H9 (cell line): ENCODE measurements around the gene ATP6V0E1. TPM values are rescaled to one million over a fixed set of nuclear protein-coding genes. Genes with fewer than 3 reads are reported as not detected.

Experiments used
- DNase-seq: peaks from one replicate; pipeline ENCODE4 v3.0.0-alpha.2; 2017
- H2AFZ ChIP-seq: one replicate; pipeline ENCODE4 v1.6.1; 2013; ENCODE audit warnings: mild to moderate bottlenecking, low read length, control low read depth, moderate library complexity
- H2AK5ac ChIP-seq: 2 replicates; pipeline ENCODE4 v1.6.1; 2013; ENCODE audit warnings: low read length, control low read depth, mixed read lengths; ENCODE audit not compliant: insufficient read length
- H2BK120ac ChIP-seq: one replicate; pipeline ENCODE4 v1.6.1; 2013; ENCODE audit warnings: low read depth, mild to moderate bottlenecking, low read length, control low read depth, inconsistent platforms; ENCODE audit not compliant: poor library complexity, severe bottlenecking
- H2BK12ac ChIP-seq: 2 replicates; pipeline ENCODE4 v1.6.1; 2013; ENCODE audit warnings: low read length, control low read depth, mixed read lengths, low read depth; ENCODE audit not compliant: insufficient read length
- H2BK15ac ChIP-seq: 2 replicates; pipeline ENCODE4 v1.6.1; 2013; ENCODE audit warnings: low read depth, low read length, control low read depth
- H2BK20ac ChIP-seq: one replicate; pipeline ENCODE4 v1.6.1; 2013; ENCODE audit warnings: low read depth, mild to moderate bottlenecking, low read length, control low read depth, inconsistent platforms; ENCODE audit not compliant: poor library complexity, severe bottlenecking
- H2BK5ac ChIP-seq: 2 replicates; pipeline ENCODE4 v1.6.1; 2013; ENCODE audit warnings: low read length, control low read depth, mixed read lengths; ENCODE audit not compliant: insufficient read length
- H3K14ac ChIP-seq: 2 replicates; pipeline ENCODE4 v1.6.1; 2013; ENCODE audit warnings: low read length, control low read depth; ENCODE audit not compliant: insufficient read depth
- H3K18ac ChIP-seq: 2 replicates; pipeline ENCODE4 v1.6.1; 2013; ENCODE audit warnings: low read depth, mild to moderate bottlenecking, mixed read lengths, low read length, control low read depth; ENCODE audit not compliant: insufficient read length
- H3K23ac ChIP-seq: 2 replicates; pipeline ENCODE4 v1.6.1; 2013; ENCODE audit warnings: low read length, control low read depth, mixed read lengths, low read depth; ENCODE audit not compliant: insufficient read length
- H3K23me2 ChIP-seq: 2 replicates; pipeline ENCODE4 v1.6.1; 2013; ENCODE audit warnings: low read depth, mild to moderate bottlenecking, mixed read lengths, low read length, control low read depth; ENCODE audit not compliant: insufficient read length, poor library complexity, severe bottlenecking
- H3K27ac ChIP-seq: 2 replicates; pipeline ENCODE4 v1.5.1; 2013; ENCODE audit warnings: low read length, control low read depth, mixed read lengths, low read depth; ENCODE audit not compliant: insufficient read length
- H3K27me3 ChIP-seq: 2 replicates; pipeline ENCODE4 v1.6.1; 2013; ENCODE audit warnings: low read length, control low read depth, inconsistent platforms; ENCODE audit not compliant: insufficient read depth
- H3K4ac ChIP-seq: 2 replicates; pipeline ENCODE4 v1.6.1; 2013; ENCODE audit warnings: low read depth, mild to moderate bottlenecking, control low read depth, inconsistent platforms, low read length, moderate library complexity
- H3K4me1 ChIP-seq: 2 replicates; pipeline ENCODE4 v1.6.1; 2013; ENCODE audit warnings: low read length, control low read depth, inconsistent platforms; ENCODE audit not compliant: insufficient read depth
- H3K4me2 ChIP-seq: 2 replicates; pipeline ENCODE4 v1.6.1; 2013; ENCODE audit warnings: low read length, control low read depth, mixed read lengths; ENCODE audit not compliant: insufficient read length, insufficient read depth
- H3K56ac ChIP-seq: 2 replicates; pipeline ENCODE4 v1.6.1; 2013; ENCODE audit warnings: low read depth, mild to moderate bottlenecking, mixed read lengths, low read length, control low read depth; ENCODE audit not compliant: insufficient read length
- H3K79me1 ChIP-seq: 2 replicates; pipeline ENCODE4 v1.6.1; 2013; ENCODE audit warnings: low read depth, mild to moderate bottlenecking, moderate library complexity, low read length, control low read depth, inconsistent platforms; ENCODE audit not compliant: insufficient read depth, poor library complexity, severe bottlenecking
- H3K79me2 ChIP-seq: 2 replicates; pipeline ENCODE4 v1.6.1; 2013; ENCODE audit warnings: low read length, control low read depth, inconsistent platforms; ENCODE audit not compliant: insufficient read depth
- H3K9ac ChIP-seq: 2 replicates; pipeline ENCODE4 v1.6.1; 2013; ENCODE audit warnings: low read length, control low read depth, mixed read lengths; ENCODE audit not compliant: insufficient read length; ENCODE audit errors: extremely low read depth
- H3K9me3 ChIP-seq: one replicate; pipeline ENCODE4 v1.6.1; 2013; ENCODE audit warnings: low read depth, low read length, inconsistent platforms; ENCODE audit not compliant: control insufficient read depth
- H3T11ph ChIP-seq: one replicate; pipeline ENCODE4 v1.6.1; 2013; ENCODE audit warnings: mild to moderate bottlenecking, low read length, control low read depth, inconsistent platforms
- H4K20me1 ChIP-seq: one replicate; pipeline ENCODE4 v1.6.1; 2013; ENCODE audit not compliant: control insufficient read depth, insufficient read length, insufficient read depth
- H4K5ac ChIP-seq: 2 replicates; pipeline ENCODE4 v1.6.1; 2013; ENCODE audit warnings: low read depth, mild to moderate bottlenecking, mixed read lengths, low read length, control low read depth; ENCODE audit not compliant: insufficient read length
- H4K8ac ChIP-seq: replicated peaks from 2 replicates; pipeline ENCODE4 v1.6.1; 2013; ENCODE audit warnings: low read length, control low read depth, mixed read lengths, low read depth; ENCODE audit not compliant: insufficient read length
- H4K91ac ChIP-seq: 2 replicates; pipeline ENCODE4 v1.6.1; 2013; ENCODE audit warnings: low read depth, mild to moderate bottlenecking, moderate library complexity, mixed read lengths, low read length, control low read depth; ENCODE audit not compliant: insufficient read length
- H3K27ac Mint-ChIP-seq, 3 experiments: 2 replicates in 2 of 3; 3 replicates in 1 of 3; pipeline ENCODE4 v1.8.0; 2020 to 2021; ENCODE audit warnings: mixed read lengths in 3 of 3, mild to moderate bottlenecking in 1 of 3, moderate library complexity in 1 of 3
- H3K27me3 Mint-ChIP-seq: 2 replicates; pipeline ENCODE4 v1.8.0; 2021; ENCODE audit warnings: low read depth, mild to moderate bottlenecking, moderate library complexity, mixed read lengths
- H3K36me3 Mint-ChIP-seq, 3 experiments: 2 replicates in 2 of 3; 3 replicates in 1 of 3; pipeline ENCODE4 v1.8.0; 2020 to 2021; ENCODE audit warnings: low read depth in 3 of 3, mixed read lengths in 3 of 3; ENCODE audit not compliant: insufficient read depth in 1 of 3
- H3K4me1 Mint-ChIP-seq, 2 experiments: 2 replicates each; pipeline ENCODE4 v1.8.0; 2020; ENCODE audit warnings: mixed read lengths in 2 of 2
- H3K4me3 Mint-ChIP-seq, 2 experiments: 2 replicates in 1 of 2; 3 replicates in 1 of 2; pipeline ENCODE4 v1.8.0; 2020 to 2021; ENCODE audit warnings: mild to moderate bottlenecking in 2 of 2, mixed read lengths in 2 of 2, moderate library complexity in 1 of 2
- H3K9me3 Mint-ChIP-seq, 2 experiments: 2 replicates in 1 of 2; 3 replicates in 1 of 2; pipeline ENCODE4 v1.8.0; 2020; ENCODE audit warnings: mild to moderate bottlenecking in 2 of 2, mixed read lengths in 2 of 2, moderate library complexity in 1 of 2
- WGBS: extraction: QIAGEN DNeasy Blood & Tissue Kit; methylation state at CpG from one replicate; pipeline ENCODE4 v1.1.7; 2013; ENCODE audit warnings: missing lambda C conversion rate, low lambda C conversion rate, mixed read lengths; ENCODE audit not compliant: insufficient read length; ENCODE audit errors: extremely low coverage; 5-methylcytosine and 5-hydroxymethylcytosine counted together
- total RNA-seq: library from RNA; stranded (reverse); gene quantifications from 2 replicates; pipeline ENCODE4 v1.2.1, GENCODE V29; 2021
- TF ChIP-seq, protein P1 (sequence below): fragments of 200-600 bp; sonication (generic); conservative IDR thresholded peaks from 3 replicates; pipeline ENCODE4 v1.8.0; 2021; ENCODE audit warnings: antibody characterized with exemption, mild to moderate bottlenecking

ATP6V0E1 gene
- total RNA-seq, 1 experiment from 2014 or later = 101 TPM

DNA sequence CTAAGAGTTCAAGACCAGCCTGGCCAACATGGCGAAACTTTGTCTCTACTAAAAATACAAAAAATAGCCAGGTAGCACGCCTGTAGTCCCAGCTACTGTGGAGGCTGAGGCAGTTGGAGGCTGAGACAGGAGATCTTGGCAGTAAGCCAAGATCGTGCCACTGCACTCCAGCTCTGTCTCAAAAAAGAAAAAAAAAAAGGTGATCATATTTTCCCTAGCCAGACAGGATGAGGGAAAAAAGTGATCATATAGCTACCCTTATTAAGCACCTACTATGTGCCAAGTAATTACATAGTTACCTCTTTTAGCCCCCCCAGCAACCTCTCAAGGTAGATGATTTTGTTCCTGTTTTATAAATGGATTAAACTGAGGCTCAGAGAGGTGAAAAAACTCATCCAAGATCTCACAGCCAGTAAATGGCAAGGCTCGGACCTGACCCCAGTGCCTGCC lies 42.5 kb upstream of the ATP6V0E1 start:
- no peak for DNase-seq
- Histone ChIP-seq H3K4me1 (no peaks in the 10 kb centered on the region), H2BK120ac (no peak overlapping the region), H3K4me2 (no peak overlapping the region), H3K23me2 (no peaks in the 10 kb centered on the region), H3K27me3 (no peaks in the 10 kb centered on the region), H3K27ac (no peak overlapping the region), H3K79me2 (no peaks in the 10 kb centered on the region), H3K23ac (no peak overlapping the region), H4K91ac (no peak overlapping the region), H3K14ac (no peak overlapping the region), H3K9ac (no peak overlapping the region), H3K56ac (no peak overlapping the region), H3K79me1 (no peaks in the 10 kb centered on the region), H2BK15ac (no peak overlapping the region), H3K4ac (no peak overlapping the region), H4K20me1 (no peaks in the 10 kb centered on the region), H2BK12ac (no peak overlapping the region), H3T11ph (no peak overlapping the region), H4K8ac (no peak overlapping the region), H2BK20ac (no peak overlapping the region), H2AK5ac (no peak overlapping the region), H3K18ac (no peak overlapping the region), H2BK5ac (no peak overlapping the region), H4K5ac (no peak overlapping the region), H2AFZ (no peak overlapping the region), H3K9me3 (no peaks in the 10 kb centered on the region)
- peaks cover 21 to 23% of the 10 kb centered on the region in 2 experiments for H3K4me1 Mint-ChIP-seq
- peaks cover 21 to 57% (median 50%) of the 10 kb centered on the region in 3 experiments; a peak in 6 of 7 replicates for H3K36me3 Mint-ChIP-seq
- TF ChIP-seq, protein P1, sequence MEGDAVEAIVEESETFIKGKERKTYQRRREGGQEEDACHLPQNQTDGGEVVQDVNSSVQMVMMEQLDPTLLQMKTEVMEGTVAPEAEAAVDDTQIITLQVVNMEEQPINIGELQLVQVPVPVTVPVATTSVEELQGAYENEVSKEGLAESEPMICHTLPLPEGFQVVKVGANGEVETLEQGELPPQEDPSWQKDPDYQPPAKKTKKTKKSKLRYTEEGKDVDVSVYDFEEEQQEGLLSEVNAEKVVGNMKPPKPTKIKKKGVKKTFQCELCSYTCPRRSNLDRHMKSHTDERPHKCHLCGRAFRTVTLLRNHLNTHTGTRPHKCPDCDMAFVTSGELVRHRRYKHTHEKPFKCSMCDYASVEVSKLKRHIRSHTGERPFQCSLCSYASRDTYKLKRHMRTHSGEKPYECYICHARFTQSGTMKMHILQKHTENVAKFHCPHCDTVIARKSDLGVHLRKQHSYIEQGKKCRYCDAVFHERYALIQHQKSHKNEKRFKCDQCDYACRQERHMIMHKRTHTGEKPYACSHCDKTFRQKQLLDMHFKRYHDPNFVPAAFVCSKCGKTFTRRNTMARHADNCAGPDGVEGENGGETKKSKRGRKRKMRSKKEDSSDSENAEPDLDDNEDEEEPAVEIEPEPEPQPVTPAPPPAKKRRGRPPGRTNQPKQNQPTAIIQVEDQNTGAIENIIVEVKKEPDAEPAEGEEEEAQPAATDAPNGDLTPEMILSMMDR = no peak
- WGBS = no CpG with 5 or more reads among the region's 4 CpGs
- H3K27me3 Mint-ChIP-seq = no peaks in the 10 kb centered on the region; the same call in 1 of the 2 replicates
- H3K9me3 Mint-ChIP-seq = no peaks in the 10 kb centered on the region
- no peak overlapping the region for H3K4me3 Mint-ChIP-seq
- no peak overlapping the region for H3K27ac Mint-ChIP-seq
